A549 treated with GW870086 at 1 μM for 4 hours (cell line): ENCODE results near the gene E2F1. TPM values are rescaled to one million over a fixed set of nuclear protein-coding genes. Genes with fewer than 3 reads are reported as not detected.

Experiments used
- total RNA-seq: library from RNA; stranded (reverse); fragments of 200-300 nt; extraction: Qiagen RNA extraction; gene quantifications from 5 replicates; pipeline ENCODE4 v1.2.3, GENCODE V29; 2022; ENCODE audit warnings: low read depth

The E2F1 gene
- 21.9 to 27.7 TPM (median 25.6 TPM) in 5 replicates for total RNA-seq

GRCh38 chr20:33686100-33686983 lies at the start of gene E2F1:
Gene E2F1 (minus strand): TSS chr20:33686385. CDS start chr20:33686264, 121 bp downstream.

GRCh38 chr20:33731693-33732165 lies 45.5 kb upstream of the E2F1 start, which contains the start of gene ZNF341:
Gene ZNF341 (plus strand): TSS chr20:33731996. CDS start chr20:33732022, 26 bp downstream.

GRCh38 chr20:33719989-33720709 lies 34.0 kb upstream of the E2F1 start, which contains the start of gene PXMP4:
Gene PXMP4 (minus strand): TSS chr20:33720310. CDS start chr20:33720207, 103 bp downstream.

GRCh38 chr20:33674294-33675135 lies 11.7 kb downstream of the E2F1 start, which contains the start of gene NECAB3:
Gene NECAB3 (minus strand): TSS chr20:33674428. CDS start chr20:33674352, 76 bp downstream.

GRCh38 chr20:33666293-33667244 lies 19.6 kb downstream of the E2F1 start, which contains the start of gene ACTL10:
Gene ACTL10 (plus strand): TSS chr20:33666943. CDS start chr20:33667498, 555 bp downstream.

GRCh38 chr20:33662172-33662571 lies 24.0 kb downstream of the E2F1 start, which contains the start of gene C20orf144:
Gene C20orf144 (plus strand): TSS chr20:33662327. CDS start chr20:33662346, 19 bp downstream.

Other genes starting within 250 kb of the E2F1 start
- 8.3 to 12.7 TPM (median 10.1 TPM) in 5 replicates for gene SNTA1, start 242.6 kb downstream of the E2F1 start, total RNA-seq
- 3.9 to 6.7 TPM (median 5.9 TPM) in 5 replicates for gene CBFA2T2, start 196.3 kb downstream of the E2F1 start, total RNA-seq
- 0.07 to 0.19 TPM (median 0.11 TPM) in 4 of 5 replicates, not detected in the other for gene C20orf144, start 24.1 kb downstream of the E2F1 start, total RNA-seq
- 0.06 to 0.07 TPM (median 0.06 TPM) in 3 of 5 replicates, not detected in the others for gene ACTL10, start 19.4 kb downstream of the E2F1 start, total RNA-seq
- gene NECAB3, start 12.0 kb downstream of the E2F1 start, total RNA-seq: 8.0 to 12.7 TPM (median 12.3 TPM) in 5 replicates
- gene PXMP4, start 33.9 kb upstream of the E2F1 start, total RNA-seq: 4.9 to 6.8 TPM (median 5.4 TPM) in 5 replicates
- gene ZNF341, start 45.6 kb upstream of the E2F1 start, total RNA-seq: 2.8 to 4.1 TPM (median 3.3 TPM) in 5 replicates
- gene CHMP4B, start 125.0 kb upstream of the E2F1 start, total RNA-seq: 145 to 159 TPM (median 155 TPM) in 5 replicates